ENCODE data around the gene GSX2. TPM values are rescaled to one million over a fixed set of nuclear protein-coding genes. Genes with fewer than 3 reads are reported as not detected.

The GSX2 gene
- total and polyA plus RNA-seq, 2 donors (not counting 1 experiment from before 2014, with no cell fraction given) = 0.05 to 0.33 TPM

DNA sequence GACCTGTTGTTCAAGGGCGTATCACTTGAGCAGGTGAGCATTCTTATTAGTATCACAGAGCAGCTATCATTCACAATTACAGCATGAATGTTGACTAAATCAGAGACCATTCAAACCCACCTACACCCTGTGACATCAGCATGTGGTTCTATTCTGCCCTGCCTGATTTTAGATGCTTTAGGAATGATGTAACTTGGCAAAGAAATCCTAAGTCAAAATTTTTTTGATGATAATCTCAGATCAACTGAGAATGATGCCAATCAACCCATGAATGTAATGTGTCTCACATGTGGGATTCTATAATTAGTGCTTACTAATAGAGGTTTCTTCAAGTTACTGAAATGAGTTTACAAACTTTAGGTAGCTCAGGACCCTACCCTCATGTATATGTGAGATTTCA, 22.2 kb upstream of the GSX2 start:
- Histone ChIP-seq H3K9me3 (ENCODE audit: control insufficient read depth, insufficient read depth, low read depth, low read length) (no peaks in the 10 kb centered on the region), H3K9ac (ENCODE audit: insufficient read depth, low read length) (no peak overlapping the region), H3K4me2 (ENCODE audit: extremely low read depth, insufficient read depth, low read length) (peak overlapping the region; percentile 52), H3K27me3 (ENCODE audit: control insufficient read depth, insufficient read depth, low read length) (no peaks in the 10 kb centered on the region), H3K79me2 (ENCODE audit: control insufficient read depth, insufficient read depth, low read length) (no peaks in the 10 kb centered on the region), H4K20me1 (ENCODE audit: control insufficient read depth, extremely low read depth, insufficient read depth, low read length) (no peaks in the 10 kb centered on the region), H3K4me1 (ENCODE audit: control insufficient read depth, extremely low read depth, insufficient read depth, low read length) (peaks cover 25% of the 10 kb centered on the region), H3K4me3 (replicated peaks in 1 of 4; ENCODE audit: control extremely low read depth in 1 of 4, insufficient read depth in 1 of 4, low read depth in 3 of 4, low read length in 4 of 4) (no peak overlapping the region), H3K36me3 (ENCODE audit: control insufficient read depth, insufficient read depth, low read length) (no peaks in the 10 kb centered on the region), H3K27ac (ENCODE audit: insufficient read depth, low read length) (peak overlapping the region; percentile 62), H2AFZ (ENCODE audit: low read length) (no peak overlapping the region)
- TF ChIP-seq EZH2 (IDR thresholded peaks at IDR 0.05; ENCODE audit: low read length, missing control alignments) (no peak), CTCF (conservative IDR thresholded peaks at IDR 0.05 in 1 of 2, IDR thresholded peaks at IDR 0.05 in 1 of 2; ENCODE audit: low read depth in 1 of 2, low read length in 2 of 2) (no peak)
- peak in 1 of 2 donors; percentile 76 for DNase-seq (ENCODE audit: low read depth in 2 of 2)

DNA sequence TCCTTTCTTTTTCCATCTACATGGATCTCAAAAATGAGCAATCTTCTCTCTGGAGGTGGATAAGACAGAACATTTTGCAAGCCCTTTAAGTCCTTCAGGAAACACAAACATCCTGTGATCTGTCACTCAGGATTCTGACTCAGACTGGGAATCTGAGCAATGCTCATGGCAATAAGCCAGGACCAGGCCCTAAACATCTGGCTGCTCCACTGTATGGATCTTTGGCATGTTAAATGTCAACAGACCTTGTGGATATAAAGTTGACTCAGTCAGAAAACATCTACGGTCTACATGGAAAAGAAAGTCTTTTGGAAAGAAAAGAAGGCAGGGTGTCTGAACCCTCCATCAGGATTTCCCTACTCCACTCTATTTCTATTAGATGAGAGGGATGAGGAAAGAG, 17.8 kb upstream of the GSX2 start:
- Histone ChIP-seq H3K4me3 (replicated peaks in 1 of 4; ENCODE audit: control extremely low read depth in 1 of 4, insufficient read depth in 1 of 4, low read depth in 3 of 4, low read length in 4 of 4) (peak overlapping the region in 1 of 4 experiments; percentile 7), H3K9ac (ENCODE audit: insufficient read depth, low read length) (no peak overlapping the region), H3K9me3 (ENCODE audit: control insufficient read depth, insufficient read depth, low read depth, low read length) (no peaks in the 10 kb centered on the region), H2AFZ (ENCODE audit: low read length) (no peak overlapping the region), H3K27me3 (ENCODE audit: control insufficient read depth, insufficient read depth, low read length) (no peaks in the 10 kb centered on the region), H3K27ac (ENCODE audit: insufficient read depth, low read length) (no peak overlapping the region), H3K4me1 (ENCODE audit: control insufficient read depth, extremely low read depth, insufficient read depth, low read length) (peaks cover 22% of the 10 kb centered on the region), H4K20me1 (ENCODE audit: control insufficient read depth, extremely low read depth, insufficient read depth, low read length) (no peaks in the 10 kb centered on the region), H3K79me2 (ENCODE audit: control insufficient read depth, insufficient read depth, low read length) (no peaks in the 10 kb centered on the region), H3K4me2 (ENCODE audit: extremely low read depth, insufficient read depth, low read length) (peak overlapping the region; percentile 9), H3K36me3 (ENCODE audit: control insufficient read depth, insufficient read depth, low read length) (no peaks in the 10 kb centered on the region)
- TF ChIP-seq CTCF (conservative IDR thresholded peaks at IDR 0.05 in 1 of 2, IDR thresholded peaks at IDR 0.05 in 1 of 2; ENCODE audit: low read depth in 1 of 2, low read length in 2 of 2) (no peak), EZH2 (IDR thresholded peaks at IDR 0.05; ENCODE audit: low read length, missing control alignments) (no peak)
- peak; percentile 98 to 99 for DNase-seq (ENCODE audit: low read depth in 2 of 2)

GRCh38 chr4:54085284-54085683, 14.7 kb upstream of the GSX2 start:
- H3K4me2 ChIP-seq (ENCODE audit: extremely low read depth, insufficient read depth, low read length) = peak overlapping the region; percentile 13
- no peaks in the 10 kb centered on the region for H3K79me2 ChIP-seq (ENCODE audit: control insufficient read depth, insufficient read depth, low read length)

More at GRCh38 chr4:54085284-54085683, 14.7 kb upstream of the GSX2 start:
- H3K4me3 ChIP-seq (replicated peaks in 1 of 4; ENCODE audit: control extremely low read depth in 1 of 4, insufficient read depth in 1 of 4, low read depth in 3 of 4, low read length in 4 of 4) = no peak overlapping the region
- H3K9me3 ChIP-seq (ENCODE audit: control insufficient read depth, insufficient read depth, low read depth, low read length) = no peaks in the 10 kb centered on the region
- H3K36me3 ChIP-seq (ENCODE audit: control insufficient read depth, insufficient read depth, low read length) = no peaks in the 10 kb centered on the region
- no peaks in the 10 kb centered on the region for H3K27me3 ChIP-seq (ENCODE audit: control insufficient read depth, insufficient read depth, low read length)
- peaks cover 13% of the 10 kb centered on the region for H3K4me1 ChIP-seq (ENCODE audit: control insufficient read depth, extremely low read depth, insufficient read depth, low read length)
- DNase-seq (ENCODE audit: low read depth in 2 of 2) = peak; percentile 82 to 90
- peak overlapping the region; percentile 7 for H3K27ac ChIP-seq (ENCODE audit: insufficient read depth, low read length)
- no peaks in the 10 kb centered on the region for H4K20me1 ChIP-seq (ENCODE audit: control insufficient read depth, extremely low read depth, insufficient read depth, low read length)
- TF ChIP-seq CTCF (conservative IDR thresholded peaks at IDR 0.05 in 1 of 2, IDR thresholded peaks at IDR 0.05 in 1 of 2; ENCODE audit: low read depth in 1 of 2, low read length in 2 of 2) (no peak), EZH2 (IDR thresholded peaks at IDR 0.05; ENCODE audit: low read length, missing control alignments) (no peak)
- H3K9ac ChIP-seq (ENCODE audit: insufficient read depth, low read length) = no peak overlapping the region
- no peak overlapping the region for H2AFZ ChIP-seq (ENCODE audit: low read length)

Data from fibroblast of lung (primary cell).